WTC11 (cell line): Measurements from ENCODE around the gene SMOC2. TPM values are rescaled to one million over a fixed set of nuclear protein-coding genes. Genes with fewer than 3 reads are reported as not detected.

Experiments used
- ATAC-seq: fragments of 200-7000 bp; cut with Tn5 transposase; 2 replicates; pipeline ENCODE4 v1.10.0; 2021; ENCODE audit warnings: mild to moderate bottlenecking, moderate library complexity
- CTCF ChIA-PET: fragments of 300-600 bp; sonication (Branson Sonifier 250); formaldehyde crosslinking; loops from one replicate; lab custom pipeline; 2021; ENCODE audit warnings: antibody characterized with exemption; lab: Charles Lee
- POLR2A ChIA-PET: fragments of 350-600 bp; sonication (Branson Sonifier 250); formaldehyde crosslinking; loops from one replicate; lab custom pipeline; 2021; ENCODE audit warnings: antibody characterized with exemption; lab: Charles Lee
- DNase-seq: peaks from one replicate; pipeline ENCODE4 v3.0.0; 2021; ENCODE audit warnings: low spot score
- H3K27ac Mint-ChIP-seq: 2 replicates; pipeline ENCODE4 v1.8.0; 2021; ENCODE audit warnings: mixed read lengths
- H3K27me3 Mint-ChIP-seq: 2 replicates; pipeline ENCODE4 v1.8.0; 2021; ENCODE audit warnings: low read depth, mild to moderate bottlenecking, moderate library complexity, mixed read lengths
- H3K36me3 Mint-ChIP-seq: 2 replicates; pipeline ENCODE4 v1.8.0; 2021; ENCODE audit warnings: mixed read lengths
- H3K4me1 Mint-ChIP-seq: 2 replicates; pipeline ENCODE4 v1.8.0; 2022; ENCODE audit warnings: mixed read lengths
- H3K4me3 Mint-ChIP-seq: 2 replicates; pipeline ENCODE4 v1.8.0; 2021; ENCODE audit warnings: mild to moderate bottlenecking, moderate library complexity, mixed read lengths
- H3K9me3 Mint-ChIP-seq: 2 replicates; pipeline ENCODE4 v1.8.0; 2021; ENCODE audit warnings: mixed read lengths
- CREB1 ChIP-seq: sonication (generic); formaldehyde crosslinking; IDR thresholded peaks from 2 replicates; pipeline ENCODE4 v1.8.0; 2023; ENCODE audit warnings: mild to moderate bottlenecking, missing genetic modification reagents
- ELF4 ChIP-seq: sonication (generic); formaldehyde crosslinking; IDR thresholded peaks from 2 replicates; pipeline ENCODE4 v1.8.1; 2022; ENCODE audit warnings: low read depth, mild to moderate bottlenecking, moderate library complexity, missing genetic modification reagents
- ESRRA ChIP-seq: sonication (generic); formaldehyde crosslinking; IDR thresholded peaks from 2 replicates; pipeline ENCODE4 v1.8.1; 2022; ENCODE audit warnings: mild to moderate bottlenecking, missing genetic modification reagents, borderline replicate concordance
- ETV6 ChIP-seq: sonication (generic); formaldehyde crosslinking; IDR thresholded peaks from 2 replicates; pipeline ENCODE4 v1.8.1; 2022; ENCODE audit warnings: mild to moderate bottlenecking, missing genetic modification reagents
- IRF2 ChIP-seq: sonication (generic); formaldehyde crosslinking; IDR thresholded peaks from 2 replicates; pipeline ENCODE4 v1.8.0; 2022; ENCODE audit warnings: low read depth, missing genetic modification reagents, borderline replicate concordance
- JAZF1 ChIP-seq: fragments of 250-450 bp; sonication (Bioruptor Pico); IDR thresholded peaks from 2 replicates; pipeline ENCODE4 v1.9.0; 2021; ENCODE audit warnings: moderate library complexity, mild to moderate bottlenecking, inconsistent platforms
- SP1 ChIP-seq: sonication (generic); formaldehyde crosslinking; conservative IDR thresholded peaks from 2 replicates; pipeline ENCODE4 v1.8.1; 2022; ENCODE audit warnings: missing genetic modification reagents
- TCF7 ChIP-seq: sonication (generic); formaldehyde crosslinking; IDR thresholded peaks from 2 replicates; pipeline ENCODE4 v1.8.0; 2022; ENCODE audit warnings: mild to moderate bottlenecking, low read depth, missing genetic modification reagents, moderate library complexity
- ZNF138 ChIP-seq: sonication (generic); formaldehyde crosslinking; conservative IDR thresholded peaks from 2 replicates; pipeline ENCODE4 v1.8.1; 2022; ENCODE audit warnings: mild to moderate bottlenecking, moderate library complexity, missing genetic modification reagents
- ZNF317 ChIP-seq: sonication (generic); formaldehyde crosslinking; IDR thresholded peaks from 2 replicates; pipeline ENCODE4 v1.8.1; 2023; ENCODE audit warnings: low read depth, mild to moderate bottlenecking, moderate library complexity, missing genetic modification reagents, borderline replicate concordance
- ZNF416 ChIP-seq: fragments of 250-450 bp; sonication (Bioruptor Pico); IDR thresholded peaks from 2 replicates; pipeline ENCODE4 v1.9.0; 2021; ENCODE audit warnings: mild to moderate bottlenecking, inconsistent platforms
- total RNA-seq: library from RNA; stranded (reverse); gene quantifications from 3 replicates; pipeline ENCODE4 v1.2.3, GENCODE V29; 2021
- TF ChIP-seq, protein P1 (sequence below): sonication (generic); formaldehyde crosslinking; IDR thresholded peaks from 2 replicates; pipeline ENCODE4 v1.8.0; 2022; ENCODE audit warnings: mild to moderate bottlenecking, missing genetic modification reagents
- TF ChIP-seq, protein P2 (sequence below): sonication (generic); formaldehyde crosslinking; IDR thresholded peaks from 2 replicates; pipeline ENCODE4 v1.8.0; 2022; ENCODE audit warnings: mild to moderate bottlenecking, missing genetic modification reagents
- TF ChIP-seq, protein P3 (sequence below): sonication (generic); formaldehyde crosslinking; IDR thresholded peaks from 2 replicates; pipeline ENCODE4 v1.8.1; 2022; ENCODE audit warnings: missing genetic modification reagents, borderline replicate concordance
- TF ChIP-seq, protein P4 (sequence below): sonication (generic); formaldehyde crosslinking; IDR thresholded peaks from 2 replicates; pipeline ENCODE4 v1.8.0; 2023; ENCODE audit warnings: mild to moderate bottlenecking, missing genetic modification reagents
- TF ChIP-seq, protein P5 (sequence below): sonication (generic); formaldehyde crosslinking; IDR thresholded peaks from 2 replicates; pipeline ENCODE4 v1.8.0; 2023; ENCODE audit warnings: missing genetic modification reagents
- TF ChIP-seq, protein P6 (sequence below): sonication (generic); formaldehyde crosslinking; IDR thresholded peaks from 2 replicates; pipeline ENCODE4 v1.8.1; 2023; ENCODE audit warnings: mild to moderate bottlenecking, missing genetic modification reagents
- TF ChIP-seq, protein P7 (sequence below): fragments of 250-450 bp; sonication (Bioruptor Pico); IDR thresholded peaks from 2 replicates; pipeline ENCODE4 v1.9.0; 2021; ENCODE audit warnings: mild to moderate bottlenecking

SMOC2 gene
- total RNA-seq, 1 experiment from 2014 or later: 3.9 TPM

DNA sequence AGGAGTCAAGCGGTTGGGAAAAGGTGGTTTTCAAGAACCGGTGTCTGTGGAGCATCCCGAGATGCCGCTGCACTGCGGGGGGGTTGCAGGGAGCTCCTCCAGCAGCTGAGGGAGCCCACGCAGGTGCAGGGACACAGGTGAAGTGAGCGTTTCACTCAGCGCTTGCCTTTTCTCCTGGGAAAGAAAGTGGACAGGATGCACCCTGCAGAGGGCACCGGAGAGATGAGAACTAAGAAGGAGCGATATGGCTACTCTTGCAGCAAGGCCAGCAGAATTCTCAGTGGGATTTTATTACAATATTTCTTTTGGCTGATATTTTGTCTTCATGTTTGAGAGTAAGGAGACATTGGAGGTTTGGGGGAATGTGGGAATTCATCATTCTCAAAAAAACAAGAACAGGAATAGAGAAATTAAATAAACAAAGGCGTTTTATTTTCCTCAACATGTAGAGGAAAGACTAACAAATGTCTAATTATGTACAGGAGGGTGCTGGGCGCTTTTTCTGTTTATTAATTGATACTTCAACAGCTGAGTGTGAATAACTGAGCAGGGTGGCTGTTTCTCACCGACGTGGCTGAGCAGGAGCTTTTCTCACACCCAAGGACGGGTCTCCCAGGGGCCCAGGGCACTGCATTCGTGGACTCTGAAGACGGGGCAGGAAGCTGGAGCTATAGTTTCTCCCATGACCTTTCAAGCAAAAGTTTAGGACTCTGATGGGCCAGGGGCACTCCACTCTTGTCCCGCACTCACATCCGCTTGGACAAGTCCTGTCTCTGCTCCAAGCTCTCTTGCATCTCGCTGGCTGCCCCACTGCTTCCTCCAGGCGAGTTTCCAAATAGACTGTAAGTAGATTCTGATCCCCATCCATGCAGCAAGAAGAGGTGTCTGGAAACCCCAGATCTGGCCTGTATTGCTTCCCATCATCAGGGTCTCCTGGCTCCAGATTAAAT is 176.1 kb downstream of the SMOC2 start:
- DNase-seq: no peak
- no peak overlapping the region for H3K27ac Mint-ChIP-seq
- H3K9me3 Mint-ChIP-seq: peaks cover 7% of the 10 kb centered on the region; the same call in 1 of the 2 replicates
- peaks cover 9% of the 10 kb centered on the region; the same call in 1 of the 2 replicates for H3K4me1 Mint-ChIP-seq
- TF ChIP-seq ZNF317 (CRISPR knock-in tag) (no peak), ESRRA (CRISPR knock-in tag) (no peak), CREB1 (CRISPR knock-in tag) (no peak), JAZF1 (CRISPR knock-in tag) (no peak)
- TF ChIP-seq, protein P1, sequence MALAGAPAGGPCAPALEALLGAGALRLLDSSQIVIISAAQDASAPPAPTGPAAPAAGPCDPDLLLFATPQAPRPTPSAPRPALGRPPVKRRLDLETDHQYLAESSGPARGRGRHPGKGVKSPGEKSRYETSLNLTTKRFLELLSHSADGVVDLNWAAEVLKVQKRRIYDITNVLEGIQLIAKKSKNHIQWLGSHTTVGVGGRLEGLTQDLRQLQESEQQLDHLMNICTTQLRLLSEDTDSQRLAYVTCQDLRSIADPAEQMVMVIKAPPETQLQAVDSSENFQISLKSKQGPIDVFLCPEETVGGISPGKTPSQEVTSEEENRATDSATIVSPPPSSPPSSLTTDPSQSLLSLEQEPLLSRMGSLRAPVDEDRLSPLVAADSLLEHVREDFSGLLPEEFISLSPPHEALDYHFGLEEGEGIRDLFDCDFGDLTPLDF (CRISPR knock-in tag): no peak
- TF ChIP-seq, all 79 proteins: peak for 0
- ATAC-seq: peak; percentile 55; the same call in 1 of the 2 replicates
- Mint-ChIP-seq H3K36me3 (peaks cover 9% of the 10 kb centered on the region), H3K4me3 (no peak overlapping the region), H3K27me3 (no peaks in the 10 kb centered on the region)
- ChIA-PET POLR2A (no interaction called here), CTCF (interaction anchor here (0.5 to 1.1 kb wide), 2 partner anchors 12 to 28 kb away, joined by 3 read pairs; no protein-coding TSS in a partner anchor)

DNA sequence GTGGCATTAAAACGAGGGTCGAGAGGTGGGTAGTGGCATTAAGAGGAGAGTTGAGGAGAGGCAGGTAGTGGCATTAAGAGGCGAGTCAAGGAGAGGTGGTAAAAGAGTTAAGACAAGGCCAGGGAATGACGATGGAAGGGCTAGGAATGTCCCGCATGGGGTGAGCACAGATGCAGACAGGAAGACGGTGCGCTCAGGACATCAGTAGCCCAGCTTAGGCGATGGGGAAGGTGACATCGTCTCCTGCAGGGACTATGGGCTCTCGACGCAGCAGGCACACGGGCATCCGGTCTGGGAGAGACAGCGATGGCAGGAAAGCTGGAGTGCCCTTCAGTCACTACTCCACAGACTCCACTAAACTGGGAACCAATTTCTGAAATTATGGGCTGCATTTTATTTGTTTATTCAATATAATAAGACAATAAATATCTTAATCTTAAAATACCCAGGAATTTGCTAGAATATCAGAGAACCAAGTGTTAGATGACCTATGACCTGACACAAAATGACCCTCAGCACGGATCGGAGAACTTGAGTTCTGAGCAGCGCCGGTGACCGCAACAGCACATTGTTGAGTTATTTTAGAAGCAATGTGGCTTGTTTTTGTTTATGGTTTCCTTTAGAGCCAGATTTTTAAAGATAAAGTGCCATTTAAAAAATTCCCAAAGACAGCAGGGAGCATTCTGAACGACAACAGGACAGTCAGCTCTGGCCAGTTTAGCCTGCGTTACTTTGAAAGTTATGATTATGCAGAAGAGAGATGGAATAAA is 177.7 kb downstream of the SMOC2 start:
- no peak overlapping the region for H3K27ac Mint-ChIP-seq
- no peak for ATAC-seq
- DNase-seq: no peak
- CTCF ChIA-PET: interaction anchor here (0.6 kb wide), 1 partner anchor 1644 kb away, joined by 4 read pairs; no protein-coding TSS in a partner anchor
- H3K4me3 Mint-ChIP-seq: no peak overlapping the region
- POLR2A ChIA-PET: no interaction called here
- H3K27me3 Mint-ChIP-seq: no peaks in the 10 kb centered on the region
- H3K9me3 Mint-ChIP-seq: peaks cover 7% of the 10 kb centered on the region; the same call in 1 of the 2 replicates
- peaks cover 6% of the 10 kb centered on the region for H3K36me3 Mint-ChIP-seq
- peaks cover 9% of the 10 kb centered on the region; the same call in 1 of the 2 replicates for H3K4me1 Mint-ChIP-seq
- TF ChIP-seq ZNF416 (CRISPR knock-in tag): no peak
- no peak for TF ChIP-seq ZNF138 (CRISPR knock-in tag)
- no peak for TF ChIP-seq ELF4
- TF ChIP-seq TCF7: no peak
- TF ChIP-seq, protein P2, sequence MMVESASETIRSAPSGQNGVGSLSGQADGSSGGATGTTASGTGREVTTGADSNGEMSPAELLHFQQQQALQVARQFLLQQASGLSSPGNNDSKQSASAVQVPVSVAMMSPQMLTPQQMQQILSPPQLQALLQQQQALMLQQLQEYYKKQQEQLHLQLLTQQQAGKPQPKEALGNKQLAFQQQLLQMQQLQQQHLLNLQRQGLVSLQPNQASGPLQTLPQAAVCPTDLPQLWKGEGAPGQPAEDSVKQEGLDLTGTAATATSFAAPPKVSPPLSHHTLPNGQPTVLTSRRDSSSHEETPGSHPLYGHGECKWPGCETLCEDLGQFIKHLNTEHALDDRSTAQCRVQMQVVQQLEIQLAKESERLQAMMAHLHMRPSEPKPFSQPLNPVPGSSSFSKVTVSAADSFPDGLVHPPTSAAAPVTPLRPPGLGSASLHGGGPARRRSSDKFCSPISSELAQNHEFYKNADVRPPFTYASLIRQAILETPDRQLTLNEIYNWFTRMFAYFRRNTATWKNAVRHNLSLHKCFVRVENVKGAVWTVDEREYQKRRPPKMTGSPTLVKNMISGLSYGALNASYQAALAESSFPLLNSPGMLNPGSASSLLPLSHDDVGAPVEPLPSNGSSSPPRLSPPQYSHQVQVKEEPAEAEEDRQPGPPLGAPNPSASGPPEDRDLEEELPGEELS (CRISPR knock-in tag): no peak
- TF ChIP-seq, protein P3, sequence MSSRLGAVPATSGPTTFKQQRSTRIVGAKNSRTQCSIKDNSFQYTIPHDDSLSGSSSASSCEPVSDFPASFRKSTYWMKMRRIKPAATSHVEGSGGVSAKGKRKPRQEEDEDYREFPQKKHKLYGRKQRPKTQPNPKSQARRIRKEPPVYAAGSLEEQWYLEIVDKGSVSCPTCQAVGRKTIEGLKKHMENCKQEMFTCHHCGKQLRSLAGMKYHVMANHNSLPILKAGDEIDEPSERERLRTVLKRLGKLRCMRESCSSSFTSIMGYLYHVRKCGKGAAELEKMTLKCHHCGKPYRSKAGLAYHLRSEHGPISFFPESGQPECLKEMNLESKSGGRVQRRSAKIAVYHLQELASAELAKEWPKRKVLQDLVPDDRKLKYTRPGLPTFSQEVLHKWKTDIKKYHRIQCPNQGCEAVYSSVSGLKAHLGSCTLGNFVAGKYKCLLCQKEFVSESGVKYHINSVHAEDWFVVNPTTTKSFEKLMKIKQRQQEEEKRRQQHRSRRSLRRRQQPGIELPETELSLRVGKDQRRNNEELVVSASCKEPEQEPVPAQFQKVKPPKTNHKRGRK (CRISPR knock-in tag): no peak
- no peak for TF ChIP-seq ETV6 (CRISPR knock-in tag)
- no peak for TF ChIP-seq SP1
- TF ChIP-seq IRF2 (CRISPR knock-in tag): no peak
- TF ChIP-seq, protein P4, sequence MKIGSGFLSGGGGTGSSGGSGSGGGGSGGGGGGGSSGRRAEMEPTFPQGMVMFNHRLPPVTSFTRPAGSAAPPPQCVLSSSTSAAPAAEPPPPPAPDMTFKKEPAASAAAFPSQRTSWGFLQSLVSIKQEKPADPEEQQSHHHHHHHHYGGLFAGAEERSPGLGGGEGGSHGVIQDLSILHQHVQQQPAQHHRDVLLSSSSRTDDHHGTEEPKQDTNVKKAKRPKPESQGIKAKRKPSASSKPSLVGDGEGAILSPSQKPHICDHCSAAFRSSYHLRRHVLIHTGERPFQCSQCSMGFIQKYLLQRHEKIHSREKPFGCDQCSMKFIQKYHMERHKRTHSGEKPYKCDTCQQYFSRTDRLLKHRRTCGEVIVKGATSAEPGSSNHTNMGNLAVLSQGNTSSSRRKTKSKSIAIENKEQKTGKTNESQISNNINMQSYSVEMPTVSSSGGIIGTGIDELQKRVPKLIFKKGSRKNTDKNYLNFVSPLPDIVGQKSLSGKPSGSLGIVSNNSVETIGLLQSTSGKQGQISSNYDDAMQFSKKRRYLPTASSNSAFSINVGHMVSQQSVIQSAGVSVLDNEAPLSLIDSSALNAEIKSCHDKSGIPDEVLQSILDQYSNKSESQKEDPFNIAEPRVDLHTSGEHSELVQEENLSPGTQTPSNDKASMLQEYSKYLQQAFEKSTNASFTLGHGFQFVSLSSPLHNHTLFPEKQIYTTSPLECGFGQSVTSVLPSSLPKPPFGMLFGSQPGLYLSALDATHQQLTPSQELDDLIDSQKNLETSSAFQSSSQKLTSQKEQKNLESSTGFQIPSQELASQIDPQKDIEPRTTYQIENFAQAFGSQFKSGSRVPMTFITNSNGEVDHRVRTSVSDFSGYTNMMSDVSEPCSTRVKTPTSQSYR (CRISPR knock-in tag): no peak
- TF ChIP-seq, protein P5, sequence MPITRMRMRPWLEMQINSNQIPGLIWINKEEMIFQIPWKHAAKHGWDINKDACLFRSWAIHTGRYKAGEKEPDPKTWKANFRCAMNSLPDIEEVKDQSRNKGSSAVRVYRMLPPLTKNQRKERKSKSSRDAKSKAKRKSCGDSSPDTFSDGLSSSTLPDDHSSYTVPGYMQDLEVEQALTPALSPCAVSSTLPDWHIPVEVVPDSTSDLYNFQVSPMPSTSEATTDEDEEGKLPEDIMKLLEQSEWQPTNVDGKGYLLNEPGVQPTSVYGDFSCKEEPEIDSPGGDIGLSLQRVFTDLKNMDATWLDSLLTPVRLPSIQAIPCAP (CRISPR knock-in tag): no peak
- TF ChIP-seq, protein P6, sequence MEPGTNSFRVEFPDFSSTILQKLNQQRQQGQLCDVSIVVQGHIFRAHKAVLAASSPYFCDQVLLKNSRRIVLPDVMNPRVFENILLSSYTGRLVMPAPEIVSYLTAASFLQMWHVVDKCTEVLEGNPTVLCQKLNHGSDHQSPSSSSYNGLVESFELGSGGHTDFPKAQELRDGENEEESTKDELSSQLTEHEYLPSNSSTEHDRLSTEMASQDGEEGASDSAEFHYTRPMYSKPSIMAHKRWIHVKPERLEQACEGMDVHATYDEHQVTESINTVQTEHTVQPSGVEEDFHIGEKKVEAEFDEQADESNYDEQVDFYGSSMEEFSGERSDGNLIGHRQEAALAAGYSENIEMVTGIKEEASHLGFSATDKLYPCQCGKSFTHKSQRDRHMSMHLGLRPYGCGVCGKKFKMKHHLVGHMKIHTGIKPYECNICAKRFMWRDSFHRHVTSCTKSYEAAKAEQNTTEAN: no peak
- TF ChIP-seq, protein P7, sequence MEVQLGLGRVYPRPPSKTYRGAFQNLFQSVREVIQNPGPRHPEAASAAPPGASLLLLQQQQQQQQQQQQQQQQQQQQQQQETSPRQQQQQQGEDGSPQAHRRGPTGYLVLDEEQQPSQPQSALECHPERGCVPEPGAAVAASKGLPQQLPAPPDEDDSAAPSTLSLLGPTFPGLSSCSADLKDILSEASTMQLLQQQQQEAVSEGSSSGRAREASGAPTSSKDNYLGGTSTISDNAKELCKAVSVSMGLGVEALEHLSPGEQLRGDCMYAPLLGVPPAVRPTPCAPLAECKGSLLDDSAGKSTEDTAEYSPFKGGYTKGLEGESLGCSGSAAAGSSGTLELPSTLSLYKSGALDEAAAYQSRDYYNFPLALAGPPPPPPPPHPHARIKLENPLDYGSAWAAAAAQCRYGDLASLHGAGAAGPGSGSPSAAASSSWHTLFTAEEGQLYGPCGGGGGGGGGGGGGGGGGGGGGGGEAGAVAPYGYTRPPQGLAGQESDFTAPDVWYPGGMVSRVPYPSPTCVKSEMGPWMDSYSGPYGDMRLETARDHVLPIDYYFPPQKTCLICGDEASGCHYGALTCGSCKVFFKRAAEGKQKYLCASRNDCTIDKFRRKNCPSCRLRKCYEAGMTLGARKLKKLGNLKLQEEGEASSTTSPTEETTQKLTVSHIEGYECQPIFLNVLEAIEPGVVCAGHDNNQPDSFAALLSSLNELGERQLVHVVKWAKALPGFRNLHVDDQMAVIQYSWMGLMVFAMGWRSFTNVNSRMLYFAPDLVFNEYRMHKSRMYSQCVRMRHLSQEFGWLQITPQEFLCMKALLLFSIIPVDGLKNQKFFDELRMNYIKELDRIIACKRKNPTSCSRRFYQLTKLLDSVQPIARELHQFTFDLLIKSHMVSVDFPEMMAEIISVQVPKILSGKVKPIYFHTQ (CRISPR knock-in tag): no peak
